ENCODE results near the gene PDZD4.

The PDZD4 gene

GRCh38 chrX:153774576-153775292 lies 55.6 kb downstream of the PDZD4 start:
- in situ Hi-C loops (cut with HindIII; ENCODE audit: low sequenced_read_pairs): no loop called here

GRCh38 chrX:153773741-153774575 lies 56.4 kb downstream of the PDZD4 start:
- in situ Hi-C loops (cut with HindIII; ENCODE audit: low sequenced_read_pairs): no loop called here

DNA sequence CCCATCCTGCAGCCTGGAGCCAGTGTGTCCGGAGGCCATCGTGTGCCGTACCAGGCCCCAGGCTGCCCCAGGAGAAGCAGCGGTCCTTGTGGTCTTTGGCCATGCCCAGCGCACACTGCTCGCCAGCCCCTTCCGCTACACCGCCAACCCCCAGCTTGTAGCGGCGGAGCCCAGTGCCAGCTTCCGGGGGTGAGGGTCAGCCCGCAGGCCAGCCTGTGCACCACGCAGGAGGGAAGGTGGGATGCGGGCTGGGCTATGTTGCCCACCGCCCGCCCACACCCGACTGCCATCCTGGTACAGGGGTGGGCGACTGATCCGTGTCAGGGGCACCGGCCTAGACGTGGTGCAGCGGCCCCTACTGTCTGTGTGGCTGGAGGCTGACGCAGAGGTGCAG lies 57.1 kb downstream of the PDZD4 start:
- in situ Hi-C loops (cut with HindIII; ENCODE audit: low sequenced_read_pairs): no loop called here

- in situ Hi-C loops (cut with HindIII; ENCODE audit: low sequenced_read_pairs): no loop called here
Observed at GRCh38 chrX:153772316-153773217, 57.8 kb downstream of the PDZD4 start.

DNA sequence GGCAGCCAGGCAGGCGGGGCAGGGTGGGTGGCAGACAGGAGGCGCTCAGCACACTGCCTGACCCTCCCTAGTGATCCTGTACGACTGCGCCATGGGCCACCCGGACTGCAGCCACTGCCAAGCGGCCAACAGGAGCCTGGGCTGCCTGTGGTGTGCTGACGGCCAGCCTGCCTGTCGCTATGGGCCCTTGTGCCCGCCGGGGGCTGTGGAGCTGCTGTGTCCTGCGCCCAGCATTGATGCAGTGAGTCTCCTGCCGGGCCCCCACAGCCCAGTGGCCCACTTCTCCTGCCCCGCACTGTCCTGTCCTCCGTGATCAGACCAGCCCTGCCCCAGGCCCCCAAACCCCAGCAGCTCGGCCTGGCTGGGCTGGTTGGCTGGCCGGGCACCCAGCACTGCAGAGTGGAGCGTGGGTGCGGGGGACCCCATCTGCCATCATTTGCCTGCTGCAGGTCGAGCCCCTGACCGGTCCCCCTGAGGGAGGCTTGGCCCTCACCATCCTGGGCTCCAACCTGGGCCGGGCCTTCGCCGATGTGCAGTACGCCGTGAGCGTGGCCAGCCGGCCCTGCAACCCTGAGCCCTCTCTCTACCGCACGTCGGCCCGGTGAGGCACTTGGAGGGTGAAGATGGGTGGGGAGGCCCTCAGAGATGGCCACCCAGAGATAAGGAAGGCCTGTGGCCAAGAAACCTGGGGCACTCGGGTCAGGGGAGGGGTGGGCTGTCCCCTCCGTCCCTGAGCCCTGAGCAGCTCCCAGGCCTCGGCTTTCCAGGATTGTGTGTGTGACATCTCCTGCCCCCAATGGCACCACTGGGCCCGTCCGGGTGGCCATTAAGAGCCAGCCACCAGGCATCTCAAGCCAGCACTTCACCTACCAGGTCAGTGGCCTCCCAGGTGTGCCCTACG lies 58.7 kb downstream of the PDZD4 start:
- in situ Hi-C loops (cut with HindIII; ENCODE audit: low sequenced_read_pairs): no loop called here

- in situ Hi-C loops (cut with HindIII; ENCODE audit: low sequenced_read_pairs): no loop called here
Observed at GRCh38 chrX:153770601-153771414, 59.5 kb downstream of the PDZD4 start.

- in situ Hi-C loops (cut with HindIII; ENCODE audit: low sequenced_read_pairs): no loop called here
Observed at GRCh38 chrX:153769865-153770600, 60.3 kb downstream of the PDZD4 start.

DNA sequence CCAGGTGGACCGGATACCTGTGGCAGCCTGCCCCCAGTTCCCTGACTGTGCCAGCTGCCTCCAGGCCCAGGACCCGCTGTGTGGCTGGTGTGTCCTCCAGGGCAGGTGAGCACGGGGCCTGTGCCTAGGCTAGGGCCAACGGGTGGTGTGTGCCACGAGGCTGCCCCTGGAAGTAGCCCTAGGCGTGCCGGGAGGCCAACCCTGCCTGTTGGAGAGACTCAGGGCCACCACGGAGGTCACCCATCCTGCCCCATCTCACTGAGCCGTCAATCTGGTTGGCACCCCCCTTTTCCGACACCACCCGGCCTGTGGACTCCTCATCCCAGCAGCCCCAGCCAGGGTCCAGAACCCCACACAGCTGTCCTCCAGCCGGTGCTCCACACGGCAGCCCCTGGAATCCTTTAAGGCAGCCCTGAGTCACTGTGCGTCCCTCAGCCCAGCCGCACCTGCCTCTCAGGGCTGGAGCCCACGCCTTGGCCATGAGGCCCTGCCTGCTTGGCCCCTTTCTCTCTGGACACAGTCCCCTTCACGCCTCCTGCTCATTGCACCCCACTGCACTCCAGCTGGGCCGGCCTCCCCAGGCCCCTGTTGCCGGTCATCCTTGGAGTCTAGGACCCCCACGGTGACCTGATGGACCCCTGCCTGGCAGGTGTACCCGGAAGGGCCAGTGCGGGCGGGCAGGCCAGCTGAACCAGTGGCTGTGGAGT lies 61.0 kb downstream of the PDZD4 start:
- in situ Hi-C loops (cut with HindIII; ENCODE audit: low sequenced_read_pairs): no loop called here

- in situ Hi-C loops (cut with HindIII; ENCODE audit: low sequenced_read_pairs): no loop called here
Observed at GRCh38 chrX:153768311-153769157, 61.8 kb downstream of the PDZD4 start.

- in situ Hi-C loops (cut with HindIII; ENCODE audit: low sequenced_read_pairs): no loop called here
Observed at GRCh38 chrX:153767674-153768055, 62.7 kb downstream of the PDZD4 start.

DNA sequence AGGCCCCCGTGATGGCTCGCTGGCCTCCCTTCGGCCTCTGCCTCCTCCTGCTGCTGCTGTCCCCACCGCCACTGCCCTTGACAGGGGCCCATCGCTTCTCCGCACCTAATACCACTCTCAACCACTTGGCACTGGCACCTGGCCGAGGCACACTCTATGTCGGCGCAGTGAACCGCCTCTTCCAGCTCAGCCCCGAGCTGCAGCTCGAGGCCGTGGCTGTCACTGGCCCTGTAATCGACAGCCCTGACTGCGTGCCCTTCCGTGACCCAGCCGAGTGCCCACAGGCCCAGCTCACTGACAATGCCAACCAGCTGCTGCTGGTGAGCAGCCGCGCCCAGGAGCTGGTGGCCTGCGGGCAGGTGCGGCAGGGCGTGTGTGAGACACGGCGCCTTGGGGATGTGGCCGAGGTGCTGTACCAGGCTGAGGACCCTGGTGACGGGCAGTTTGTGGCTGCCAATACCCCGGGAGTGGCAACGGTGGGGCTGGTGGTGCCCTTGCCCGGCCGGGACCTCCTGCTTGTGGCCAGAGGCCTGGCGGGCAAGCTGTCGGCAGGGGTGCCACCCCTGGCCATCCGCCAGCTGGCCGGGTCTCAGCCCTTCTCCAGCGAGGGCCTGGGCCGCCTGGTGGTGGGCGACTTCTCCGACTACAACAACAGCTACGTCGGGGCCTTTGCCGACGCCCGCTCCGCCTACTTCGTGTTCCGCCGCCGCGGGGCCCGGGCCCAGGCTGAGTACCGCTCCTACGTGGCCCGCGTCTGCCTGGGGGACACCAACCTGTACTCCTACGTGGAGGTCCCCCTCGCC lies 63.3 kb downstream of the PDZD4 start:
- in situ Hi-C loops (cut with HindIII; ENCODE audit: low sequenced_read_pairs): no loop called here

GRCh38 chrX:153766098-153766817 lies 64.1 kb downstream of the PDZD4 start:
- in situ Hi-C loops (cut with HindIII; ENCODE audit: low sequenced_read_pairs): no loop called here

DNA sequence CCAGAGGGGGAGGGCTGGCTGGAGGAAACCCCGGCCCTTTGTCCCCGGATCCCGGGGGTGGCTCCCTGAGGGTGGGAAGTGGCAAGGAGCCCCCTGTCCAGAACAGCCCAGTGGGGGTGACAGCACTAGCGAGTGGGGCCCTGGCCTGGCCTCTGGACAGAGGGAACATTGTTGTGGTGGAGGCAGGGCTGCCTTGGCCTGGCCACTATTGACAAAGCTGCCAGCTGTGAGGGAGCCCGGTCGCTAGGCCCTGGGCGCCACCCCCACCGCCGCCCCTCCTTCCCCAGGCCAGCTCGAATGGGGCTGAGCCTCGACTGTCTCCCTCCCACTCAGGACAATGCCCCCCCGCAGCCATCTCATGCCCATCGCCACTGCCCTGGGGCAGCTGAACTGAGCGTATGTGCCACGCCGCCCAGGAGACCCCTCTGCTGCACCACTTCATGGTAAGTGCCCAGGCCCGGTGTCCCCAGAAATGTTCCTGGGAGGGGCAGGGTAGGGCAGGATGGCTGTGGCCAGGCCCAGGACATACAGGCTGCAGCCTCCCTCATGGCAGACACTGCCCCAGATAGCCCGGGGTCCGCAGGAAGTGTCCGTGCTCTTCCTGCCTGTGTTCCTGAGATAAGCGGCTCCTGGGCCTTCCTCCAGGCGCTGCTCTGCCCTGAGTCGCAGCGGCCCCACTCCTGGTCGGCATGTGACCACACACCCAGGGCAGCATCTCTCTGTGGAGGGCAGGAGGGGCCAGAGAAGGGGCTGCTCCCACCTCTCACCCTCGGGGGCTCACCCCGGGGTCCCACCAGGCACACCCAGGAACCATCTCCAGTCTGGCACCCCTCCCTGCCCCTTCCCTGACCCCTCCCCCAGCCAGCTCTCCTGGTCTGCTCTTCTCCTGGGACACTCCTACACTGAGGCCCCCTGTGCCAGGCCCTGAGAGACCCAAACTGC lies 64.9 kb downstream of the PDZD4 start:
- in situ Hi-C loops (cut with HindIII; ENCODE audit: low sequenced_read_pairs): no loop called here

DNA sequence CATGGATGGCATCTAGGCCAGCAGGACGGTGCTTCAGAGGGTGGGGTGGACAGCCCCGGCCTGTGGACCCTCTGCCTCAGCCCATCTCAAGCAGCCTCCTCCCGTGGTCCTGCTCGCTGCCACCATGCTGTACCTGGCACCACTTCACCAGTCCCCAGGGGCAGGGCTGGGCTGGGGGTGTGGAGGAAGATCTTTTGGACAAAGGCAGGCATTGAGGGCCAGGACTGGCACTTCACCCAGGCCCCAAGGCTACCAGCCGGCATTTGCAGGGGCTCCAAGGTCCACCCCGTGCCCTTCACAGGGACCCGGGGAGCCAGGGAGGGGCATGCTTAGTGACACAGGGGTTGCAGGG lies 65.6 kb downstream of the PDZD4 start:
- in situ Hi-C loops (cut with HindIII; ENCODE audit: low sequenced_read_pairs): no loop called here
